ENCODE results near the gene CNTNAP2. TPM values are rescaled to one million over a fixed set of nuclear protein-coding genes. Genes with fewer than 3 reads are reported as not detected.

The CNTNAP2 gene
- total RNA-seq, 1 donor, result 7.6 TPM

DNA sequence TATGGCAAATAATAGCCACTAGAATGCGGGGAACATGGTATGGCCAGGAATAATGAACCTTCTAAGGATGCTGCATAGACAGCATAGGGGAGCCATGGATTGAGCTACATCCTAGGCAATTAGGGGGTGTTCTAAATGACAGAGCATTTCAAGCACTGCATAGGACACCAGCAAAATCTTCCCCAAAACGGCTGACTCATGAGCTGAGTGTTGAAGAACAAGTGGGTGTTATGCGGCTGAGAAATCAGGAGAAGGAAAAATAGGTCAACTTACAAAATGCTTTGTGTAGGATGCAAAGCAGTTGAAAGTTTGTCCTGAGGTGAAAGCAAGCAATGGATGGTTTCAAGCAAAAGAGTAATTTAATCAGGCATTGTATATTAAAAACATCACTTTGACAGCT is 1450.4 kb downstream of the CNTNAP2 start:
- TF ChIP-seq CTCF (IDR thresholded peaks at IDR 0.05; ENCODE audit: extremely low read depth, low read depth, low read length), result no peak

GRCh38 chr7:147569116-147569913 is 1452.7 kb downstream of the CNTNAP2 start:
- no peak for DNase-seq (ENCODE audit: insufficient read length, low spot score, missing footprints)
- TF ChIP-seq CTCF (IDR thresholded peaks at IDR 0.05; ENCODE audit: extremely low read depth, low read depth, low read length), result no peak
- Histone ChIP-seq H4K20me1 (ENCODE audit: insufficient read depth, low read length) (no peaks in the 10 kb centered on the region), H2AFZ (ENCODE audit: low read length) (no peak overlapping the region), H3K79me2 (ENCODE audit: insufficient read depth, low read length) (no peaks in the 10 kb centered on the region), H3K4me3 (ENCODE audit: insufficient read depth, low read length) (no peak overlapping the region), H3K36me3 (ENCODE audit: insufficient read depth, low read length) (no peaks in the 10 kb centered on the region), H3K4me2 (ENCODE audit: insufficient read depth, low read length) (no peak overlapping the region), H3K9me3 (ENCODE audit: low read depth, low read length) (no peaks in the 10 kb centered on the region), H3K4me1 (ENCODE audit: insufficient read depth, low read length) (no peaks in the 10 kb centered on the region), H3K27me3 (ENCODE audit: insufficient read depth, low read length) (no peaks in the 10 kb centered on the region), H3K27ac (ENCODE audit: low read depth, low read length) (no peak overlapping the region)

More for the DNA sequence above, 1450.4 kb downstream of the CNTNAP2 start:
- Histone ChIP-seq H4K20me1 (ENCODE audit: insufficient read depth, low read length) (no peaks in the 10 kb centered on the region), H3K36me3 (ENCODE audit: insufficient read depth, low read length) (no peaks in the 10 kb centered on the region), H3K79me2 (ENCODE audit: insufficient read depth, low read length) (no peaks in the 10 kb centered on the region), H2AFZ (ENCODE audit: low read length) (no peak overlapping the region), H3K27me3 (ENCODE audit: insufficient read depth, low read length) (no peaks in the 10 kb centered on the region), H3K4me1 (ENCODE audit: insufficient read depth, low read length) (no peaks in the 10 kb centered on the region), H3K27ac (ENCODE audit: low read depth, low read length) (no peak overlapping the region), H3K4me3 (ENCODE audit: insufficient read depth, low read length) (no peak overlapping the region), H3K4me2 (ENCODE audit: insufficient read depth, low read length) (no peak overlapping the region), H3K9me3 (ENCODE audit: low read depth, low read length) (no peaks in the 10 kb centered on the region)
- peak; percentile 36 for DNase-seq (ENCODE audit: insufficient read length, low spot score, missing footprints)

GRCh38 chr7:147570390-147570789 is 1453.8 kb downstream of the CNTNAP2 start:
- H4K20me1 ChIP-seq (ENCODE audit: insufficient read depth, low read length), result no peaks in the 10 kb centered on the region
- no peak overlapping the region for H3K4me2 ChIP-seq (ENCODE audit: insufficient read depth, low read length)
- DNase-seq (ENCODE audit: insufficient read length, low spot score, missing footprints), result no peak
- H3K27me3 ChIP-seq (ENCODE audit: insufficient read depth, low read length), result no peaks in the 10 kb centered on the region
- no peak overlapping the region for H2AFZ ChIP-seq (ENCODE audit: low read length)
- no peaks in the 10 kb centered on the region for H3K4me1 ChIP-seq (ENCODE audit: insufficient read depth, low read length)
- TF ChIP-seq CTCF (IDR thresholded peaks at IDR 0.05; ENCODE audit: extremely low read depth, low read depth, low read length), result no peak
- no peaks in the 10 kb centered on the region for H3K9me3 ChIP-seq (ENCODE audit: low read depth, low read length)
- no peak overlapping the region for H3K27ac ChIP-seq (ENCODE audit: low read depth, low read length)
- H3K4me3 ChIP-seq (ENCODE audit: insufficient read depth, low read length), result no peak overlapping the region
- H3K36me3 ChIP-seq (ENCODE audit: insufficient read depth, low read length), result no peaks in the 10 kb centered on the region
- H3K79me2 ChIP-seq (ENCODE audit: insufficient read depth, low read length), result no peaks in the 10 kb centered on the region

- Histone ChIP-seq H2AFZ (ENCODE audit: low read length) (peak overlapping the region; percentile 25), H3K4me3 (ENCODE audit: insufficient read depth, low read length) (no peak overlapping the region), H3K4me1 (ENCODE audit: insufficient read depth, low read length) (no peaks in the 10 kb centered on the region), H4K20me1 (ENCODE audit: insufficient read depth, low read length) (no peaks in the 10 kb centered on the region), H3K79me2 (ENCODE audit: insufficient read depth, low read length) (no peaks in the 10 kb centered on the region), H3K9me3 (ENCODE audit: low read depth, low read length) (no peaks in the 10 kb centered on the region), H3K36me3 (ENCODE audit: insufficient read depth, low read length) (no peaks in the 10 kb centered on the region), H3K4me2 (ENCODE audit: insufficient read depth, low read length) (no peak overlapping the region), H3K27ac (ENCODE audit: low read depth, low read length) (no peak overlapping the region), H3K27me3 (ENCODE audit: insufficient read depth, low read length) (no peaks in the 10 kb centered on the region)
- no peak for DNase-seq (ENCODE audit: insufficient read length, low spot score, missing footprints)
- no peak for TF ChIP-seq CTCF (IDR thresholded peaks at IDR 0.05; ENCODE audit: extremely low read depth, low read depth, low read length)
Observed at GRCh38 chr7:147571436-147572185, 1455.0 kb downstream of the CNTNAP2 start.
